GM12878 (cell line): Measurements from ENCODE around the gene AGO4. TPM values are rescaled to one million over a fixed set of nuclear protein-coding genes. Genes with fewer than 3 reads are reported as not detected.
A peak's percentile ranks its signal among the peaks of the same experiment; 100 is the strongest.

ENCODE experiments used
- ATAC-seq: fragments of 200-7000 bp; cut with Tn5 transposase; 3 replicates; pipeline ENCODE4 v1.9.1; 2020; ENCODE audit warnings: mild to moderate bottlenecking, moderate library complexity
- BruUV-seq: library from RNA; stranded (reverse); fragments of 400-500 nt; replicated peaks from 2 replicates; lab custom pipeline; 2021; lab: Mats Ljungman, UMichigan
- CTCF ChIA-PET: fragments of 300-600 bp; sonication (Branson Sonifier 250); formaldehyde crosslinking; extraction: SDS; loops from one replicate; lab custom pipeline; 2021; ENCODE audit warnings: inconsistent platforms; lab: Yijun Ruan, JAX
- POLR2A ChIA-PET: fragments of 350-600 bp; formaldehyde crosslinking; extraction: SDS; loops from one replicate; lab custom pipeline; 2021; ENCODE audit warnings: inconsistent platforms; lab: Charles Lee
- RAD21 ChIA-PET: fragments of 300-600 bp; sonication (Branson Sonifier 250); formaldehyde crosslinking; loops from one replicate; lab custom pipeline; 2023; ENCODE audit warnings: antibody characterized with exemption; ENCODE audit not compliant: unreplicated experiment; lab: Charles Lee
- SMC1A ChIA-PET: fragments of 300-600 bp; sonication (Branson Sonifier 250); formaldehyde crosslinking; loops from one replicate; lab custom pipeline; 2023; ENCODE audit not compliant: unreplicated experiment, uncharacterized antibody; lab: Charles Lee
- DNase-seq: peaks from one replicate; pipeline ENCODE4 v3.0.0-alpha.2; 2011; ENCODE audit warnings: low read depth, low spot score
- FAIRE-seq: peaks from 3 replicates; lab custom pipeline; 2011; peaks lifted over from hg19 to GRCh38; lab: Jason Lieb, UNC
- H2AFZ ChIP-seq: 2 replicates; pipeline ENCODE4 v1.6.0; 2011; ENCODE audit warnings: low read depth, low read length, control low read depth; ENCODE audit not compliant: control insufficient read depth
- H3K27ac ChIP-seq: 2 replicates; pipeline ENCODE4 v1.5.1; 2011; ENCODE audit warnings: control low read depth; ENCODE audit not compliant: control insufficient read depth, insufficient read depth
- H3K27me3 ChIP-seq, 2 experiments: replicated peaks in 1 of 2; 2 replicates each; pipeline versions ENCODE4 v1.6.0 to v1.6.1; 2011; ENCODE audit warnings: low read length in 1 of 2; ENCODE audit not compliant: control insufficient read depth in 2 of 2, insufficient read depth in 2 of 2
- H3K36me3 ChIP-seq, 2 experiments: 2 replicates each; pipeline ENCODE4 v1.5.1; 2011; ENCODE audit warnings: low read length in 1 of 2; ENCODE audit not compliant: control insufficient read depth in 2 of 2, insufficient read depth in 2 of 2
- H3K4me1 ChIP-seq: 2 replicates; pipeline ENCODE4 v1.6.1; 2011; ENCODE audit warnings: mild to moderate bottlenecking, low read length, moderate library complexity, mixed read lengths; ENCODE audit not compliant: control insufficient read depth, insufficient read depth
- H3K4me2 ChIP-seq: 2 replicates; pipeline ENCODE4 v1.6.0; 2011; ENCODE audit warnings: control low read depth; ENCODE audit not compliant: control insufficient read depth, insufficient read depth
- H3K4me3 ChIP-seq: fragments of 200-600 bp; sonication (generic); 2 replicates; pipeline ENCODE4 v1.5.1; 2016
- H3K79me2 ChIP-seq: 2 replicates; pipeline ENCODE4 v1.6.0; 2011; ENCODE audit warnings: low read length; ENCODE audit not compliant: control insufficient read depth, insufficient read depth
- H3K9ac ChIP-seq: 2 replicates; pipeline ENCODE4 v1.8.0; 2011; ENCODE audit warnings: low read length, control low read depth, mixed read lengths; ENCODE audit not compliant: control insufficient read depth, insufficient read depth
- H3K9me3 ChIP-seq: replicated peaks from 3 replicates; pipeline ENCODE4 v1.5.1; 2011; ENCODE audit warnings: mild to moderate bottlenecking, low read length; ENCODE audit not compliant: control insufficient read depth, insufficient read depth
- H4K20me1 ChIP-seq: 2 replicates; pipeline ENCODE4 v1.6.0; 2011; ENCODE audit not compliant: control insufficient read depth, insufficient read depth
- ASH2L ChIP-seq: fragments of 300-600, 200-600 bp; sonication (generic); IDR thresholded peaks from 2 replicates; pipeline ENCODE4 v1.6.1; 2017; ENCODE audit warnings: low read depth, mild to moderate bottlenecking, borderline replicate concordance
- ATF2 ChIP-seq: IDR thresholded peaks from 2 replicates; pipeline ENCODE4 v1.6.1; 2012; ENCODE audit warnings: low read length, inconsistent platforms
- CREB1 ChIP-seq: IDR thresholded peaks from 2 replicates; pipeline ENCODE4 v1.6.1; 2012; ENCODE audit warnings: low read depth, mild to moderate bottlenecking, inconsistent platforms
- IKZF2 ChIP-seq, 2 experiments: fragments of 450-650 bp; IDR thresholded peaks; 2 replicates each; pipeline ENCODE4 v1.6.1; 2017; ENCODE audit warnings: mild to moderate bottlenecking in 2 of 2, moderate library complexity in 2 of 2
- MYC ChIP-seq: IDR thresholded peaks from 2 replicates; pipeline ENCODE4 v1.6.1; 2011; ENCODE audit warnings: mild to moderate bottlenecking, low read length, moderate library complexity, inconsistent platforms; ENCODE audit not compliant: insufficient read depth, insufficient replicate concordance, insufficient read length, severe bottlenecking
- POLR2A ChIP-seq: IDR thresholded peaks from 2 replicates; pipeline ENCODE4 v1.6.1; 2011; ENCODE audit warnings: low read depth, mild to moderate bottlenecking, low read length
- POLR2AphosphoS5 ChIP-seq: IDR thresholded peaks from 2 replicates; pipeline ENCODE4 v1.6.1; 2011; ENCODE audit warnings: mild to moderate bottlenecking, low read length, inconsistent platforms
- SRF ChIP-seq, 2 experiments: IDR thresholded peaks; 2 replicates each; pipeline ENCODE4 v1.6.1; 2011; ENCODE audit warnings: low read depth in 2 of 2, low read length in 2 of 2, mild to moderate bottlenecking in 1 of 2, moderate library complexity in 1 of 2
- TBL1XR1 ChIP-seq: IDR thresholded peaks from 2 replicates; pipeline ENCODE4 v1.6.1; 2012; ENCODE audit warnings: low read depth, low read length, improper control_type of control experiment
- ZBTB4 ChIP-seq: fragments of 450-650 bp; formaldehyde crosslinking; IDR thresholded peaks from 2 replicates; pipeline ENCODE4 v1.4.0; 2022; ENCODE audit warnings: mild to moderate bottlenecking, moderate library complexity
- ZNF384 ChIP-seq: IDR thresholded peaks from 2 replicates; pipeline ENCODE4 v1.6.1; 2012; ENCODE audit warnings: low read depth, mild to moderate bottlenecking, low read length, improper control_type of control experiment, borderline replicate concordance
- ZNF687 ChIP-seq: fragments of 450-650 bp; IDR thresholded peaks from 2 replicates; pipeline ENCODE4 v1.6.1; 2017; ENCODE audit warnings: mild to moderate bottlenecking, moderate library complexity
- WGBS: methylation state at CpG from one replicate; pipeline ENCODE4 v1.1.6; 2016; ENCODE audit warnings: low lambda C conversion rate; ENCODE audit not compliant: insufficient replicate concordance, insufficient coverage; ENCODE audit errors: missing lambda C conversion rate; 5-methylcytosine and 5-hydroxymethylcytosine counted together
- in situ Hi-C: fragments of 300-500 bp; cut with MboI; formaldehyde crosslinking; loops from 9 replicates; pipeline ENCODE4 v1.14.3; 2018; ENCODE audit warnings: mixed read lengths
- intact Hi-C: fragments of 100-400 bp; cut with micrococcal nuclease; formaldehyde crosslinking; loops from one replicate; pipeline ENCODE4 v1.14.2; 2022; ENCODE audit not compliant: unreplicated experiment
- polyA plus RNA-seq, 11 experiments: library from polyadenylated mRNA; depleted of rRNA in 4 of 11; unstranded in 6 of 11; stranded (reverse) in 5 of 11; fragments of >200 nt; fragmentation: Nextera tagmentation in 4 of 11; fragmentation: Illumina TruSeq in 1 of 11; extraction: Ambion mirVana in 4 of 11; extraction: Trizol in 1 of 11; gene quantifications; 1 replicate in 1 of 11; 2 replicates in 10 of 11; pipeline versions ENCODE4 v1.2.1 to v1.2.3, GENCODE V29; 2011 to 2016; ENCODE audit warnings: inconsistent platforms in 2 of 11, missing spikeins in 2 of 11, low read depth in 1 of 11
- total RNA-seq, 4 experiments: library from RNA; depleted of rRNA in 3 of 4; stranded (reverse); fragments of >200 nt in 3 of 4; fragmentation: Illumina TruSeq in 1 of 4; extraction: Trizol in 1 of 4; gene quantifications; 2 replicates each; pipeline versions ENCODE4 v1.2.1 to v1.2.3, GENCODE V29; 2013 to 2021

AGO4 gene
- total and polyA plus RNA-seq, 10 of the 15 experiments (the other 5 are each of a cell fraction or from before 2014, with no cell fraction given) = 1.2 to 7.9 (median 3.2) TPM

GRCh38 chr1:35882586-35882944 is 74.7 kb downstream of the AGO4 start:
- FAIRE-seq (no peak), ATAC-seq (no peak), DNase-seq (no peak)
- ChIA-PET POLR2A (interaction anchor here (0.9 to 1.6 kb wide), 4 partner anchors 14 to 51 kb away, joined by 3 to 6 read pairs (median 4); partner anchors contain the start of gene AGO3), SMC1A (interaction anchor here (0.6 to 1.6 kb wide), 2 partner anchors 48 to 299 kb away, joined by 3 to 5 read pairs; partner anchors contain the start of gene AGO3), RAD21 (interaction anchor here (0.6 to 1.1 kb wide), 3 partner anchors 25 to 333 kb away, joined by 3 to 4 read pairs (median 3); no protein-coding TSS in a partner anchor), CTCF (interaction anchor here (0.6 to 1.7 kb wide), 12 partner anchors 9 to 305 kb away, joined by 3 to 8 read pairs (median 4); no protein-coding TSS in a partner anchor)
- no peaks in the 10 kb centered on the region for H4K20me1 ChIP-seq
- no peaks in the 10 kb centered on the region for H3K36me3 ChIP-seq
- H3K27me3 ChIP-seq = no peaks in the 10 kb centered on the region
- intact Hi-C loops = loop anchor here (2.0 to 10.0 kb wide), 2 partner anchors 48 to 202 kb away; partner anchors contain the start of genes ADPRS, AGO3 and TEKT2
- no TSS peak for BruUV-seq
- H3K4me1 ChIP-seq = peaks cover 13% of the 10 kb centered on the region
- H3K27ac ChIP-seq = no peak overlapping the region
- 46% methylated on average over 16 of the region's 16 CpGs for WGBS
- in situ Hi-C loops = no loop called here
- no peak overlapping the region for H3K9ac ChIP-seq
- no peak overlapping the region for H3K4me3 ChIP-seq
- no peak overlapping the region; the same call in 1 of the 2 replicates for H3K4me2 ChIP-seq
- peak overlapping the region; percentile 59 for H2AFZ ChIP-seq
- H3K79me2 ChIP-seq = peaks cover 11% of the 10 kb centered on the region
- TF ChIP-seq ASH2L (no peak), CREB1 (no peak), TBL1XR1 (no peak), SRF (IDR thresholded peaks at IDR 0.05; ENCODE audit: low read depth in 2 of 2, low read length in 2 of 2) (no peak), ZBTB4 (CRISPR knock-in tag) (no peak), ZNF384 (no peak), ZNF687 (no peak), POLR2A (no peak), MYC (no peak), POLR2AphosphoS5 (no peak), ATF2 (no peak), IKZF2 (IDR thresholded peaks at IDR 0.05) (no peak)
- no peaks in the 10 kb centered on the region for H3K9me3 ChIP-seq
